Colonic mucosa (tissue), 4 donors: ENCODE results near the gene FGF3. TPM values are rescaled to one million over a fixed set of nuclear protein-coding genes. Genes with fewer than 3 reads are reported as not detected.

Source experiments
- DNase-seq: peaks from one replicate; pipeline ENCODE4 v3.0.0-alpha.2; 2020
- H3K27ac ChIP-seq: fragments of 200-600 bp; one replicate; pipeline ENCODE4 v1.8.0; 2021
- H3K27me3 ChIP-seq: fragments of 200-600 bp; one replicate; pipeline ENCODE4 v1.8.0; 2021
- H3K36me3 ChIP-seq: fragments of 200-600 bp; one replicate; pipeline ENCODE4 v1.8.0; 2021
- H3K4me1 ChIP-seq: fragments of 200-600 bp; one replicate; pipeline ENCODE4 v1.8.0; 2021; ENCODE audit warnings: mild to moderate bottlenecking
- H3K4me3 ChIP-seq: fragments of 200-600 bp; one replicate; pipeline ENCODE4 v1.8.0; 2021
- H3K9ac ChIP-seq, 2 donors: one replicate each; pipeline ENCODE4 v1.7.0; 2013; ENCODE audit warnings: control low read depth in 2 of 2, low read depth in 2 of 2, low read length in 2 of 2
- H3K9me3 ChIP-seq: fragments of 200-600 bp; one replicate; pipeline ENCODE4 v1.8.0; 2021
- intact Hi-C: fragments of 100-400 bp; cut with DNase I; formaldehyde crosslinking; loops from one replicate; pipeline ENCODE4 v1.14.1; 2022
- total RNA-seq, 2 donors: library from RNA; stranded (reverse); fragmentation: NEBNext Ultra II Directional in 1 of 2; extraction: Animal tissue kit (Norgen Biotek cat#: 25700) in 1 of 2; gene quantifications; one replicate each; pipeline ENCODE4 v1.2.1, GENCODE V29; 2021
- TF ChIP-seq, protein P1 (sequence below): fragments of 200-600 bp; IDR thresholded peaks from one replicate; pipeline ENCODE4 v1.8.0; 2022; ENCODE audit warnings: antibody characterized with exemption, mild to moderate bottlenecking
- donor health status: healthy.
- donor health status: DM: no; HTN: no; CAD: no.
- donor health status: DM: no; HTN: no; CAD: no.

Gene FGF3
- total RNA-seq, 2 donors from 2014 or later, result not detected

DNA sequence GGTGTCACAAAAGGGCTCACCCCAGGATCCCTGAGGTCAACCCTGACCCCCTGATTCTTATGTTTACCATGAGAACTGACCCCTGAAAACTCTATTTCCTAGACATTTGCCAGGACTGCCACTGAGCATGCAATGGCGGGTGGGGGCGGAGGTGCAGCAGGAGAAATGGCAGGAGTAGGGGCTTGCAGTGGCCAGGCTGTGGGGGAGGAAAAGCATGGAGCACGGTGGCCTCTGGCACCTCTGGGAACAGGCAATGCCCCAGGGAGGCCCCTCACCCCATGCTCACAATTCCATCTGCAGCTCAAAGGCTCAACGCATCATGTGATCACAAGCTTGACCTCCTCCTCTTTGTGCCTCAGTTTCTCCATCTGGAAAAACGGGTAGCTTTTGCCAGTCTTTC lies 46.5 kb upstream of the FGF3 start:
- no peak for DNase-seq
- no peaks in the 10 kb centered on the region for H3K4me1 ChIP-seq
- no peaks in the 10 kb centered on the region for H3K36me3 ChIP-seq
- H3K9me3 ChIP-seq, result no peaks in the 10 kb centered on the region
- H3K27ac ChIP-seq, result no peak overlapping the region
- TF ChIP-seq, protein P1, sequence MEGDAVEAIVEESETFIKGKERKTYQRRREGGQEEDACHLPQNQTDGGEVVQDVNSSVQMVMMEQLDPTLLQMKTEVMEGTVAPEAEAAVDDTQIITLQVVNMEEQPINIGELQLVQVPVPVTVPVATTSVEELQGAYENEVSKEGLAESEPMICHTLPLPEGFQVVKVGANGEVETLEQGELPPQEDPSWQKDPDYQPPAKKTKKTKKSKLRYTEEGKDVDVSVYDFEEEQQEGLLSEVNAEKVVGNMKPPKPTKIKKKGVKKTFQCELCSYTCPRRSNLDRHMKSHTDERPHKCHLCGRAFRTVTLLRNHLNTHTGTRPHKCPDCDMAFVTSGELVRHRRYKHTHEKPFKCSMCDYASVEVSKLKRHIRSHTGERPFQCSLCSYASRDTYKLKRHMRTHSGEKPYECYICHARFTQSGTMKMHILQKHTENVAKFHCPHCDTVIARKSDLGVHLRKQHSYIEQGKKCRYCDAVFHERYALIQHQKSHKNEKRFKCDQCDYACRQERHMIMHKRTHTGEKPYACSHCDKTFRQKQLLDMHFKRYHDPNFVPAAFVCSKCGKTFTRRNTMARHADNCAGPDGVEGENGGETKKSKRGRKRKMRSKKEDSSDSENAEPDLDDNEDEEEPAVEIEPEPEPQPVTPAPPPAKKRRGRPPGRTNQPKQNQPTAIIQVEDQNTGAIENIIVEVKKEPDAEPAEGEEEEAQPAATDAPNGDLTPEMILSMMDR, result no peak
- intact Hi-C loops, result no loop called here
- H3K27me3 ChIP-seq, result no peaks in the 10 kb centered on the region
- no peak overlapping the region for H3K4me3 ChIP-seq
- no peak overlapping the region for H3K9ac ChIP-seq

DNA sequence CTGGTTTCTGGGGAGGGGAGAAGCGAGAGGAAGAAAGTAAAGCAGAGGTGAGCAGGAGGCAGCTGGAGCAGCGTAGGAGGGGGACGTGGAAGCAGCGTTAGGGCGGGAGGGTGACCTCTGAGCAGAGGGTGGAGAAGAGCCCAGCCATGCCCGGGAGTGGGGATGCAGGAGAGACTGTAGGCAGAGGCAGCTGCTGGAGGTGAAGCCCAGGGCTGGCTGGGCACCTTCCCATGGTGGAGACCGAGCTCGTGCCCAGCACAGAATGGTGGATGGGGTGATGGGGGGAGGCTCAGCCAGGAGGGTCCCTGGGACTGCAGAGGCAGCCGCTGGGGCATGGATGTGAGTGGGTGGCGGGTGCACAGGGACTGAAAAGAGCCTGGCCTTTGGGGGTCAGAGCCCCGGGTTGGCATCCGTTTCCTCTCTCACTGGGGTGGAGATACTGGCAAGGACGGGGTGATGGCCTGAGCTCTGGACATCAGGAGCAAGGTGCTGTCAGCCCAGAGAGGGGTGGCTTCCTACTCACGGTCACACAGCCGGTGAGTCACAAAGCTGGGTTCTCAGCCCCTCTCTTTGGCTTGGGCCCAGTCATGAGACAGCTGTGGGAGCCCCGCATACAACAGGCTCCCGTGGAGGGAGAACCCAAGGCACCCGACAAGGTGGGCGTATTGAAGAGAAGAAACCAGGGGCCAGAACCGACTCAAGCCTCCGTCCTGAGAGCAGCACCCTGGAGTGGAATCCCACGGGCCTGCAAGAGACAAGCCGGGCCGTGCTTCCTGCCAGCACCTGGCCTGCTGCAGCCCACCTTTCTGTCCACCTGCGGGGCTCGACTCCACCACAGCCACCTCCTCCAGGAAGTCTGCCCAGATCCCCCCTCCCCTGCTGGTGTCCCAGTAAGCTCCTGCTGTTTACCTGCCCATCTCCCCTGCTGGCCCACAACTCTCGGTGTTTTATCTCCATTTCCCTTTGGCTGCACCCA lies 45.8 kb upstream of the FGF3 start:
- TF ChIP-seq, protein P1, result no peak
- H3K9me3 ChIP-seq, result no peaks in the 10 kb centered on the region
- no peak overlapping the region for H3K4me3 ChIP-seq
- no peak for DNase-seq
- H3K9ac ChIP-seq, result no peak overlapping the region
- H3K4me1 ChIP-seq, result no peaks in the 10 kb centered on the region
- H3K27ac ChIP-seq, result no peak overlapping the region
- intact Hi-C loops, result no loop called here
- no peaks in the 10 kb centered on the region for H3K36me3 ChIP-seq
- no peaks in the 10 kb centered on the region for H3K27me3 ChIP-seq

DNA sequence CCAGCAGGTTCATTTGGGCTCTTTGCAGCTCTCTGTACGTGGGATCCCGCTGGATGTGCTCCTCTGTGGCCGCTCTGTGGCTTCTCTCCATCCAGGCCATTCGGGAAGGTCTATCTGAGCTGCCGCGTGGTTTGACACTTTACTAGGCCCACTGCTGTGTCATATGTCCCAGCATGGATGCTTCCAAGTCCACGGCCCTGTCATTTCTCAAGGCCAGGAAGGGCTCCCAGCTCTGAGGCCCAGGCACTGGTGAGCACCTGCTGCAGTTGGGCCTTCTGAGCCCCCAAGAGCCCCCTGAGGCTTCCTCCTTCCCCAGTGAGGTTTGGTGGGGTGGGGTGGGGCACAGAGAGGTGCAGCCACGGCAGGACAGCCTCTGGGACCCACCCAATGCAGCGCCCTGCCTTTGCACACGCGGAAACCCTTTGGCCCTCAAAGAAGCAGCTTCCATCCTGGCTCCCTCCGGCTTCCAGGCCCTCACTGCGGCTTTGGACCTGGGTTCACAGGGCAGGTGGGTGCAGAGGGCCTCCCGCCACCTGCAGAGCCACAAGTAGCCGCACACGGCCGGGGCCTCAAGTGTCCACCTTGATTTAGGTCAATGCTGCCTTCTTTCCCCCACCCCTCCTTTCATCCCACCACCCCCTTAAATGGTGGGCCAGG lies 44.5 kb upstream of the FGF3 start:
- Histone ChIP-seq H3K4me3 (no peak overlapping the region), H3K36me3 (no peaks in the 10 kb centered on the region), H3K4me1 (no peaks in the 10 kb centered on the region), H3K27ac (no peak overlapping the region), H3K27me3 (no peaks in the 10 kb centered on the region), H3K9me3 (no peaks in the 10 kb centered on the region), H3K9ac (no peak overlapping the region)
- TF ChIP-seq, protein P1, result no peak
- DNase-seq, result no peak
- intact Hi-C loops, result no loop called here

DNA sequence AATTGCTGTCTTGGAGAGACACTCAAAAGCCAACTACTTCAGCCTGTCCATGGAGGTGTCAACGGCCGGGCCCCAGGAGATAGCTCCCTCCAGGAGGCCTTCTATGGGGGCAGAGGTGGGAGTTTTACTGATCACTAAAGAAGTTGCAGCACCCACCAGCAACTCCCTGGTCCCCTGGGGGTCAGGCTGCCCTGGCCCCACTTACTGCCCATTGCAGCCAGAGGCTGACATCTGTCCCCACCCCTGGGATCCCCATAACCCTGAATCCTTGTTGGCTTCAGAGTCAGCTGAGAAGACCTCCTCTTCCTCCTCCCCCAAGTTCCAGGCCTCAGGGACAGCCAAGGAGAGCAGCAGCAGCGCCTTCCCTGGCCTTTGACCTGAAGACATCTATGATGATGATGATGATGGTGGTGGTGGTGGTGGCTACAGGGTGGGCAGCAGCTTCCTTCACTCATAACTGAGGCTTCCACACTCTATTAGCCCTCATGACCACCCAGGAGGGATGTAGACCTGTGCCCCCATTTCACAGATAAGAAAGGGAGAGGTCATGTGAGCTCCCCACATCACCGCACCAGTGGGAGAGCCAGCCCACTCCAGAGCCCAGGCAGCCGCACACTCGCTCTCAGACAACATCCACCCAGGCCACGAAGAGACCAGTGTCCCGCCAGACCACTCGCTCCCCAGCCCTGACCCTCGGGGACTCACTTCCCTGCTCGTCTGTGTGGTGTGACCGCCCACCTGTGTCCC lies 43.8 kb upstream of the FGF3 start:
- TF ChIP-seq, protein P1, result no peak
- Histone ChIP-seq H3K36me3 (no peaks in the 10 kb centered on the region), H3K27me3 (no peaks in the 10 kb centered on the region), H3K9me3 (no peaks in the 10 kb centered on the region), H3K4me1 (no peaks in the 10 kb centered on the region), H3K9ac (no peak overlapping the region), H3K4me3 (no peak overlapping the region), H3K27ac (no peak overlapping the region)
- intact Hi-C loops, result no loop called here
- DNase-seq, result no peak

DNA sequence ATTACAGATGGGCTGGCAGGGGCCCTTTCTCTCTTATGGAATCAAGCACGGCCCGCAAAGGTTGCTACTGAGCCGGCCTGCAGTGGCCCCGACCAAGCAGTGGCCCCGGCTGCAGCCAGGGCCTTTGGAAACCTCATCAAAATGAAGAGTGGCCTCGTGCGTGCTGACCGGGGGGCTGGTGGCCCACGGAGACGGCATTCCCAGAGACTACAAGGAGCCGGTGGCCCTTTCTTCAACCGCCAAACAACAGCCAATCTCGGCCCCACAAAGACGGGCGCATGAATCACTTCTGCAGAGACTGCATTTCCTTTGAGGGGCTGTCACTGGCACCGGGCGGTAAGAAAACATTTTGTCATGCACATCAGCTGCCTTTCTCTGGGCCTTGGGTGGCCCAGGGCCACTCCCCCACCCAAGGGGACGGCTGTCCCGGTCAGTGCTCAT lies 43.1 kb upstream of the FGF3 start:
- no peak for DNase-seq
- intact Hi-C loops, result no loop called here
- H3K4me3 ChIP-seq, result no peak overlapping the region
- H3K27me3 ChIP-seq, result no peaks in the 10 kb centered on the region
- TF ChIP-seq, protein P1, result no peak
- H3K9me3 ChIP-seq, result no peaks in the 10 kb centered on the region
- H3K4me1 ChIP-seq, result no peaks in the 10 kb centered on the region
- H3K36me3 ChIP-seq, result no peaks in the 10 kb centered on the region
- no peak overlapping the region for H3K9ac ChIP-seq
- H3K27ac ChIP-seq, result no peak overlapping the region
